SK-N-SH (cell line): ENCODE data around the gene ABHD2.

Experiments used
- CTCF ChIP-seq: fragments of 200-600 bp; sonication (generic); IDR thresholded peaks from 2 replicates; pipeline ENCODE4 v1.6.1; 2017; ENCODE audit warnings: antibody characterized with exemption, mild to moderate bottlenecking, moderate library complexity
- ELF1 ChIP-seq: IDR thresholded peaks from 2 replicates; pipeline ENCODE4 v1.4.0; 2012
- FOXJ3 ChIP-seq: sonication (generic); formaldehyde crosslinking; IDR thresholded peaks from 2 replicates; pipeline ENCODE4 v1.5.1; 2020; ENCODE audit warnings: mild to moderate bottlenecking, missing genetic modification reagents
- FOXM1 ChIP-seq: IDR thresholded peaks from 2 replicates; pipeline ENCODE4 v1.4.0; 2012; ENCODE audit warnings: low read depth, mild to moderate bottlenecking
- GABPA ChIP-seq: IDR thresholded peaks from 2 replicates; pipeline ENCODE4 v1.4.0; 2012; ENCODE audit warnings: low read depth, mild to moderate bottlenecking
- GATA2 ChIP-seq: sonication (generic); formaldehyde crosslinking; IDR thresholded peaks from 2 replicates; pipeline ENCODE4 v1.5.0; 2020; ENCODE audit warnings: mild to moderate bottlenecking, missing genetic modification reagents
- NFIC ChIP-seq: IDR thresholded peaks from 2 replicates; pipeline ENCODE4 v1.4.0; 2012; ENCODE audit warnings: borderline replicate concordance
- RCOR1 ChIP-seq: fragments of 150-350 bp; IDR thresholded peaks from 2 replicates; pipeline ENCODE4 v1.6.1; 2017; ENCODE audit warnings: antibody characterized with exemption, low read length
- RFX5 ChIP-seq: IDR thresholded peaks from 2 replicates; pipeline ENCODE4 v1.6.1; 2012; ENCODE audit warnings: mild to moderate bottlenecking, improper control_type of control experiment, low read length
- SMC3 ChIP-seq: IDR thresholded peaks from 2 replicates; pipeline ENCODE4 v1.6.1; 2012; ENCODE audit warnings: low read depth, low read length, improper control_type of control experiment
- TAF1 ChIP-seq: IDR thresholded peaks from 2 replicates; pipeline ENCODE4 v1.6.1; 2012; ENCODE audit warnings: low read depth, mild to moderate bottlenecking, low read length, moderate library complexity, borderline replicate concordance
- TEAD4 ChIP-seq: IDR thresholded peaks from 2 replicates; pipeline ENCODE4 v1.4.0; 2012; ENCODE audit warnings: mild to moderate bottlenecking, borderline replicate concordance; ENCODE audit not compliant: insufficient read depth
- YY1 ChIP-seq: IDR thresholded peaks from 2 replicates; pipeline ENCODE4 v1.4.0; 2012; ENCODE audit warnings: low read depth, mild to moderate bottlenecking

- no peak for TF ChIP-seq TEAD4
- no peak for TF ChIP-seq GABPA
- no peak for TF ChIP-seq CTCF
- TF ChIP-seq FOXJ3 = no peak
- no peak for TF ChIP-seq RFX5
- TF ChIP-seq NFIC = no peak
- no peak for TF ChIP-seq FOXM1
- TF ChIP-seq ELF1 = no peak
- no peak for TF ChIP-seq GATA2 (CRISPR knock-in tag)
- TF ChIP-seq TAF1 = no peak
- no peak for TF ChIP-seq YY1
- TF ChIP-seq RCOR1 = no peak
- TF ChIP-seq SMC3 = no peak
These were observed 99.8 kb downstream of the ABHD2 start for GRCh38 chr15:89187986-89188514.
